Ovary (tissue), 3 donors: ENCODE data around the gene CRYBG2.

Experiments used
- CTCF ChIP-seq, 3 donors: fragments of 450-650 bp in 2 of 3; fragments of 200-600 bp in 1 of 3; IDR thresholded peaks; one replicate each; pipeline versions ENCODE4 v1.5.1 to v1.8.0; 2016 to 2022; ENCODE audit warnings: antibody characterized with exemption in 3 of 3, mild to moderate bottlenecking in 1 of 3
- EP300 ChIP-seq: sonication (generic); formaldehyde crosslinking; IDR thresholded peaks from one replicate; pipeline ENCODE4 v1.6.1; 2017; ENCODE audit warnings: antibody characterized with exemption
- POLR2A ChIP-seq: fragments of 450-650 bp; IDR thresholded peaks from one replicate; pipeline ENCODE4 v1.6.1; 2017; ENCODE audit warnings: antibody characterized with exemption, mild to moderate bottlenecking, moderate library complexity
- donor health status: DM: no; HTN: no; CAD: no.

DNA sequence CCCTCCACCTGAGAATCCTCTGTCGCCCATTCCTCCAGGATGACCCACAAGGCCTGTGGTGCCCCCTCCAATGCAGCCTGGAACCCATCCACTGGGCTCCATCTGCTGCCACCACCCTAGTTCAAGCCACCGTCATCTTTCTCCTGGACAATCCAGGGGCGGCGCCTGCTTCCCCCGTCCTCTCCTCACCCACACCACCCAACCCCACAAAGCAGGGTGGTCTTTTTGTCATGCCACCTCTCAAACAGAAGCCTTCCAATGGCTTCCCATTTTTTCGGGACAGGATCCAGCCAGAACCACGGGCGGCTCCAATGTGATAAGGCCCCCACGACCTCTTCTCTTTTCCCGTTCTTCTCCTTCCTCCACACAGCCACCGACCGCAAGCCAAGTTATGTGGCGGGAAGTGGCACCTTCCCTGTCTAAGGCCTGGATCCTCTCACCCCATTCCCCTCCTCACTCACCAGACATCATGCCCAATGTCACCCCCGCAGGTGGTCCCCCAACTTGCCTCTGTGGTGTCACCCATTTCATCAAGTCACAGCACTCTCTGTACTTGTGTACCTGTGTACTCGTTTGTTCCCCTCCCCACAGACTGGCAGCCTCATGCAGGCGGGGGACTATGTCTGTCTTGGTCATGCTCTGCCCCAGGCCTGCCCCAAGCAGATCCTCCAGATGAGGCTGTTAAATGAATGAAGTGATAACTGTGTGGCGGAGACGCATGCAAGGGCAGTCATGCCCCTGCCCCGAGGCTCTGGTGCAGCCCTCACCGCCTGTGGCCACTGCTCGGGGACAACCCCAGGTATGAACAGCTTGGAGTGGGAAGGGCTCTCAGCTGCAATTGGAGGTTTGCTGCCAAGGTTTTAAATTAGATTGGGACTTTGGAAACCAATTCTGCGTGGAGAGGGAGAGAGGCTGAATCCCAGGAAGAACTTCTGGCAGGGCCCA, 58.5 kb downstream of the CRYBG2 start:
- TF ChIP-seq CTCF (IDR thresholded peaks at IDR 0.05) (no peak), POLR2A (no peak), EP300 (no peak)
